GM15510 (cell line): ENCODE measurements around the gene TIMM44.

Experiments
- POLR2A ChIP-seq: IDR thresholded peaks from 3 replicates; pipeline ENCODE4 v1.6.1; 2011; ENCODE audit warnings: borderline replicate concordance; ENCODE audit not compliant: insufficient read length; ENCODE audit errors: extremely low read depth

Gene TIMM44

DNA sequence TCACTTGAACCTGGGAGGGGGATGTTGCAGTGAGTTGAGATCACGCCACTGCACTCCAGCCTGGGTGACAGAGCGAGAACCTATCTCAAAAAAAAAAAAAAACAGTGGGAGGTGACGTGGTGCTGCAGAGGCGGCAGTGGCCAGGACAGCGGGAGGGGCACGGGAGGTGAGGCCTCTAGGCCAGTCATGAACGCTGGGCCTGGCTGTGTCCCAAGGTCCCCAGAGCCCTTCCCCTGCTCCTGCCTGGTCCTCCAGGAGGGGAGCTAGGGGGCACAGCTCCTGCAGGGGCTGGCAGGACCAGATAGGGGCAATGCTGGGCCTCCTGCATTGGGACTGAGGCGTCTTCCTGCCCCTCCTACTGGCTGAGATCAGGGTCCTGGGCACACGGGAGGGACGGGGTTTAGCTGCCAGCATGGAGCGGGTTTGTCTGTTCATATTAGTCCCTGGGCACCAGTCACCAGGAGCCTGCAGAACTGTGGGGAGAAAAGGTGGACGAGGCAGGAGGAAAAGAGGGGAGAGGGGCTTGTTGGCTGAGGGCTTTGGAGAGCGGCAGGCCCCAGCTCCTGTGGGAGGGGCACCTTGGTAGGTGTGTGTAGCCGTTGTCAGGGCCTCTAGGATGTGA is 35.3 kb downstream of the TIMM44 start:
- no peak for TF ChIP-seq POLR2A

DNA sequence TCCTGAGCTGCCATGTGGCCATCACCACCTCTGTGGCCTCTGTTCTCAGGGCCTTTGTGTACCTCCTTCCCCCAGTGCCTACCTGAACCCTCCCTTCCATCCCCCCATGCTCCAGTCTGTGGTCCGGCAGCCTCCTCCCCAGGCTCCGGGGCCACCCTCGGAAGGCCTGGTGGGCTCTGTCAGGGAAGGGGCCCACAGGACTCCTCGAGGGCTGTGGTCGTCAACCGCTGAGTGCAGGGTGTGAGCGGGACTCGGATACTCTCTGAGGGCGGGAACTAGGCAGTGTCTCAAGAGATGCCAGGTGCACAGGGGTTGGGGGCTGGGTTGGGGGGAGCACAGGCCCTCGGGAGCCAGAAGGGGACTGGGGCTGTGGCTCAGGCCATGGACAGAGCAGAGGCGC is 35.9 kb downstream of the TIMM44 start:
- no peak for TF ChIP-seq POLR2A

DNA sequence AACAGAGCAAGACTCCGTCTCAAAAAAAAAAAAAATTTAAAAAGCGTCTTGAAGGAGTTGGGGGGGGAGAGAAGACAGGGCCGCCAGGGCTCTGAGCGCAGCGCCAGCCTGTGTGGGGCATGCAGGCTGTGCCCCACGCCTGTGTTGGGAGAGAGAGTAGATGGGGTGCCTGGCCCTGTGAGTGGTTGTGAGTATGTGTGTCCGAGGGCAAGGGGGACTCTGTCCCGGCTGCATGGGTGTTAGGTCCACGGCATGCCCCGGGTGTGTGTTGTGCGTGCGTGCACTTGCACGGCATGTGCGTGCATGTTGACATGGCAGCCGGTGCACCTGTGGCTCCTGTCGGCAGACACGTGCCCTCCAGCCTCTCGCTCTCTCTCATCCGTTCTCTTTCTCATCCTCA is 36.3 kb downstream of the TIMM44 start:
- TF ChIP-seq POLR2A = no peak

DNA sequence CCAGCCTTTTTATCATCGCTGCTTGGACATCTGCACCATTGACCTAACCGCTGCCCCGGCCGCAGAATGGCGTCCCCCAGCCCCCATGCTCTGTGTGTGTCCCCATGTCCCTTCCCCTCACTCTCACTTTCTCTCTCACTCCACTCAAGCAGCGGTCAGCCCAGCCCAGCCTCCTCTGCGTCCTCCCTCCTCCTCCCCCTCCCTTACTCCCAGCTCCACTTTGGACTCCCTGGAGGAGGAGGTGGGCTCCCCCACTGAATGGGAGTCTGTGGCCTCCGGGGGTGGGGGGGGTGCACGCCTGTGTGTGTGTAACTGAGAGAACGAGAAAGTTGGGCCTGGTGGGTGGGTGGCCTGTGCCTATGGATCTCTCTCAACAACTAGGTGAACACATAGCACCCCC is 37.6 kb downstream of the TIMM44 start:
- TF ChIP-seq POLR2A = no peak

DNA sequence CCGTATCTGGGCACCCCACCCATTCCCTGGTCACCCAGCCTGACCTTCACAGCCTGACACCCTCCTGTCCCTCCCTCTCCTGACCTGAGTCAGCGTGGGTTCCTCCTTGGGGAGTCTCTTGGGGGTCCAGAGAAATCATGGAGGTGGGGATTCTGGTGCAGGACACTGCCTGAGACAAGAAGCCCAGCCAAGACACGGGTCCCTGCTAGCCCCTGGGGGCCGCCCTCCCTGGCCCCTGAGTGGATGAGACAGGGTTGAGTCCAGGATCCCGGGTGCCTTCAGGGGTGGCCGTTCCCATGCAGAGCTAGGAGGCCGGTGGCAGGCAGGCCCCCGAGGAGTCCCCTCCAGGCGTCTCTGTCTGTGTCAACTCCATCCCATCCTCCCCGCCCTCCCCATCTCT is 38.2 kb downstream of the TIMM44 start:
- no peak for TF ChIP-seq POLR2A

DNA sequence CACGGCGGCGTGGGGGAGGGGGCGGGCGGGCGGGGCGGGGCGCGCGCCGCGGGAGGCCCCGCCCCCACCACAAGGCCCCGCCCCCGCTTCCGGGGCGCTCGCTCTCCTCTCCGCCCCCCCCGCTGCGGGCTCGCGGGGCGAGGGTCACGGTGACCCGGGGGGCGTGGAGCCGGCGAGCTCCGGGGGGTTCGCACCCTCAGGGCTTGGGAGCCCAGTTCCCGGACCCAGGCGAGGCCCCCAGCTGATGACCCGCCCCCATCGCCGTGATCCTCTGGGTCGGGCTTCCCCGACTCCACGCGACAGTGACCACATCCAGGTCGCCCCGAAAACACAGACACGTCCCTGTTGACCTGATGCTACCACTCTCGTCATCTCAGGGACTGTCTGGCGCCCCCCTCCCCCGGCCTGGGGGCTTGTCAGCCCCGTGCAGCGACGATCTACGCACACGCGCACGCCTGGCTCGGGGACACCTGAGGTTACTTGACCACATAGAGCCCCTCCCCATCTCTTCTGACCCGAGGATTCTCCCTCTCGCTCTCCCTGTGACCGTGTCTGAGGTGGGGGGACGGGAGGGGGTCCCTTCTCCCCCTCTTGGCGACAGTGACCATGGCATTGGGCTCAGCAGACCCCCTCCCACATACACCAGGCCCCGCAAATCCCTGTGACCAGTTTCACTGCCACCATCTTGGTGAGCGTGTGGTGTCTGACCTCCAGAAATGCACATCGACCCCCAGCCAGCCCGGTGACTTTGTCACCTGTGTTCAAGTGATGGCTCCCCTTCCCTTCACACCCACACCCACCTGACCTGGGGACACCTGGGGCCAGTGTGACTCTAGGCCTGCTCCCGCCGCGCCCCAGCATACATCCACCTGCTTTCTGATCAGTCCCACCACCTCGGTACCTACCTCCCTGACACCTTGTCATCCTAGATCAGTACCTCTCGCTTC is 39.1 kb downstream of the TIMM44 start:
- no peak for TF ChIP-seq POLR2A

DNA sequence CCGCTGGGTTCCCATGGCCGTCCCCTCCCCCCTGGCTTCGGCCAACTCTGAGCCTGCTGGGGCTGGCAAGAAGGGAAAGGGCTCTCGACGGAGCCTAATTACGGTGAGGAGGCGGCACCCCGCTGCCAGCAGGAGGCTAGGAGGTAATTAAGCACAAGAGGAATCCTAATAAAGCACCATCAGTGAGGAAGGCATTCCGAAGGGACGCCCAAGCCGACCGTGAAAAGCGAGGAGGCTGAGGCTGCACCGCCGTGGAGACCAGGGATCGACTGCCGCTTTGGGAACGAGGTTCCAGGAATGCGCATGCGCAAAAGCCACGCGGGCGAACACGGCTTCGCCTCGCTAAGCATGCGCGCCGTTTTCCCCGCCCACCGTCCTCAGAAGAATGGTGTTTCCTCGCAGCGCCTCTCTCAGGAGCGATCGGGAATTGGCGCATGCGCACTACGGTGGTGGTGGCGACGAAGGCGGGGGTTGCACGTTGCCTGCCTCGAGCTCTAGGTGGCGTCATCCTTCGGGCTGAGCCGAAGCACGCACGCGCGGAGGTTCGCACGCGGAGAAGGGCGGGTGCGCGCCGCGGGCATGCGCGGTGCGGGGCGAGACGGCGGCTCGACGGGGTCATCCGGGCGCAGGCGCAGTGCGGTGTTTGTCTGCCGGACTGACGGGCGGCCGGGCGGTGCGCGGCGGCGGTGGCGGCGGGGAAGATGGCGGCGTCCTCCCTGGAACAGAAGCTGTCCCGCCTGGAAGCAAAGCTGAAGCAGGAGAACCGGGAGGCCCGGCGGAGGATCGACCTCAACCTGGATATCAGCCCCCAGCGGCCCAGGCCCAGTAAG is 40.0 kb downstream of the TIMM44 start, which contains the start of gene MAP2K7:
Gene MAP2K7, plus strand, starts transcription at position 634 of the 830 bp plus-strand sequence. Its CDS starts 68 bp downstream, at position 702.
- TF ChIP-seq POLR2A = peak; percentile 88

DNA sequence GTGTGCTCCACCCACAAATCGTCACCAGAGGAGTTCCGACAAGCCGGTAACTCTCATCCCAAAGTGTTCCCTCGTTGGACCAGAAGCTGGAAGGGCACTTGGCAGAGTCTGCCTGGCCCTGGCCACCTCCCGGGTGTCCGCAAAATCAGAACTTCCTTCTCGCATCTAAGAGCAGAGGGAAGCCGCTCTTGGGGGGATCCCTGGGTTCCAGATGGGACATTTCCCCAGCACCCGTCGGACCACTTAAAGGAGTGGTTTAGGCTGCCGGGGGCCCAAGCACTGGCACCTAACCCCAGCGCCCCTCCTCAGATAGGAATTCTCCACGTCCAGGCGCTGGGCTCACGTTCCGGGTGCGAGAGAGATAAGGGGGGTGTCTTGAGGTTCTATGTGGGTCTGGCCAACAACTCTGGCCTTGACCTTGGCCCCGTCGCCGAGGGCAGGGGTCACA is 40.6 kb downstream of the TIMM44 start:
- no peak for TF ChIP-seq POLR2A

DNA sequence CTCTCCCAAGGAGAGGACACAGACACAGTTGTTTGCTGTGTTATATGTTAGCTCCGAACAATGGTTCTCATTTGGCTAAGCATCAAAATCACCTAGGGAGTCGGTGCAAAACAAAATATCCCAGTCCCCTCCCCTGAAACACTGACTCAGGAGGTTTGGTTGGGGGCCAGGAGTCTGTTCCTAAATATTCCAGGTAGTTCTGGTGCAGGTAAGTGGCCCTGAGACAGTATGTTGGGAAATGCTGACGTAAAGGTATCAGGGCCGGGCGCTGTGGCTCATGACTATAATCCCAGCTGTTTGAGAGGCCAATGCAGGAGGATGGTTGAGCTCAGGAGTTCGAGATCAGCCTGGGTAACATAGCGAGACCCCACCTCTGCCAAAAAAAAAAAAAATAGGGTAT is 42.1 kb downstream of the TIMM44 start:
- no peak for TF ChIP-seq POLR2A

DNA sequence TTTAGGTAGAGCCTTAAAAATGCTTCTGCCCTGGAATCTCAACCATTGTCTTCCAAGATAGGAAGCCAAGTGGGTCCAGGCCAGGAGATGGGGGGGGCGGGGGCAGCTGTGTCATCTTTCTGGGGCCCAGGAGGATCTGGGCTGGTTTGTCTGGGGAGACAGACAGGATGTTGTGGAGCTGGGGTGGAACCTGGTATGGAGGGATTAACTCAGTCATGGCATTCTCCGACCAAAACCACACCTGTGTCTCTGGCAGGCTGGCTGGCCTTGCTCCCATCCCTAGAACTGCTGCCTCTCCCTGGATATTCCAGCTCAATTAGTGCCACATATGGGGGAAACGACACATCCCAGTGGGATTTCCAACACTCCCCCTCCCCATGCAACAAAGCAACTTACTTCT is 42.5 kb downstream of the TIMM44 start:
- no peak for TF ChIP-seq POLR2A

DNA sequence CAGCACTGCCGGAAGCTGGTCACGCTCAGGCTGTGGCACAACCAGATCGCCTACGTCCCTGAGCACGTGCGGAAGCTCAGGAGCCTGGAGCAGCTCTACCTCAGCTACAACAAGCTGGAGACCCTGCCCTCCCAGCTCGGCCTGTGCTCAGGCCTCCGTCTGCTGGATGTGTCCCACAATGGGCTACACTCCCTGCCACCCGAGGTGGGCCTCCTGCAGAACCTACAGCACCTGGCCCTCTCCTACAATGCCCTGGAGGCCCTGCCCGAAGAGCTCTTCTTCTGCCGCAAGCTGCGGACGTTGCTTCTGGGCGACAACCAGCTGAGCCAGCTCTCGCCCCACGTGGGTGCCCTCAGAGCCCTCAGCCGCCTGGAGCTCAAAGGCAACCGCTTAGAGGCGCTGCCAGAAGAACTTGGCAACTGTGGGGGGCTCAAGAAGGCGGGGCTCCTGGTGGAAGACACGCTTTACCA is 43.0 kb downstream of the TIMM44 start:
- TF ChIP-seq POLR2A = no peak

DNA sequence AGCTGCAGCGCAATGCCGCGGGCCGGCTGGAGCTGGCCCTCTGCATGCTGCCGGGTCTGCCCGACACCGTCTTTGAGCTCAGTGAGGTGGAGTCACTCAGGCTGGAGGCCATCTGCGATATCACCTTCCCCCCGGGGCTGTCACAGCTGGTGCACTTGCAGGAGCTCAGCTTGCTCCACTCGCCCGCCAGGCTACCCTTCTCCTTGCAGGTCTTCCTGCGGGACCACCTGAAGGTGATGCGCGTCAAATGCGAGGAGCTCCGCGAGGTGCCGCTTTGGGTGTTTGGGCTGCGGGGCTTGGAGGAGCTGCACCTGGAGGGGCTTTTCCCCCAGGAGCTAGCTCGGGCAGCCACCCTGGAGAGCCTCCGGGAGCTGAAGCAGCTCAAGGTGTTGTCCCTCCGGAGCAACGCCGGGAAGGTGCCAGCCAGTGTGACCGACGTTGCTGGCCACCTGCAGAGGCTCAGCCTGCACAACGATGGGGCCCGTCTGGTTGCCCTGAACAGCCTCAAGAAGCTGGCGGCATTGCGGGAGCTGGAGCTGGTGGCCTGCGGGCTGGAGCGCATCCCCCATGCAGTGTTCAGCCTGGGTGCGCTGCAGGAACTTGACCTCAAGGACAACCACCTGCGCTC is 43.6 kb downstream of the TIMM44 start:
- no peak for TF ChIP-seq POLR2A

DNA sequence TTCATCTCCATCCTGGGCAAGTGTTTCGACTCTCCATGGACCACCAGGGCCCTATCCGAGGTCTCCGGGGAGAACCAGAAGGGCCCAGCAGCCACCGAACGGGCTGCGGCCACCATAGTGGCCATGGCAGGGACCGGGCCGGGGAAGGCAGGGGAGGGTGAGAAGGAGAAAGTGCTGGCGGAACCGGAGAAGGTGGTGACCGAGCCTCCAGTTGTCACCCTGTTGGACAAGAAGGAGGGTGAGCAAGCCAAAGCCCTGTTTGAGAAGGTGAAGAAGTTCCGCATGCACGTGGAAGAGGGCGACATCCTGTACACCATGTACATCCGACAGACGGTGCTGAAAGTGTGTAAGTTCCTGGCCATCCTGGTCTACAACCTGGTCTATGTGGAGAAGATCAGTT is 44.5 kb downstream of the TIMM44 start:
- TF ChIP-seq POLR2A = no peak

DNA sequence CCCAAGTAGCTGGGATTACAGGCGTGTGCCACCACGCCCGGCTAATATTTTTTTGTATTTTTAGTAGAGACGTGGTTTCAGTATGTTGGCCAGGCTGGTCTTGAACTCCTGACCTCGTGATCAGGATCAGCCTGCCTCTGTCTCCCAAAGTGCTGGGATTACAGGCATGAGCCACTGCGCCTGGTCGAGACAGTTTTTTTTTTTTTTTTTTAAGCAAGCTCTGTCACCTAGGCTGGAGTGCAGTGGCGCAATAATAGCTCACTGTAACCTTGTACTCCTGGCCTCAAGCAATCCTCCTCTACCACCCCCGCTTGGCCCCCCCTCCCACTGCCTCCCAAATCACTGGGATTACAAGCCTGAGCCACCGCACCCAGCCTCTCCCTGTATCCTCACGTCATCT is 46.2 kb downstream of the TIMM44 start:
- no peak for TF ChIP-seq POLR2A
